WTC11 (cell line): ENCODE results near the gene SYPL1. TPM values are rescaled to one million over a fixed set of nuclear protein-coding genes. Genes with fewer than 3 reads are reported as not detected.

Source experiments
- ATAC-seq: fragments of 200-7000 bp; cut with Tn5 transposase; 2 replicates; pipeline ENCODE4 v1.10.0; 2021; ENCODE audit warnings: mild to moderate bottlenecking, moderate library complexity
- CTCF ChIA-PET: fragments of 300-600 bp; sonication (Branson Sonifier 250); formaldehyde crosslinking; loops from one replicate; lab custom pipeline; 2021; ENCODE audit warnings: antibody characterized with exemption; lab: Charles Lee
- POLR2A ChIA-PET: fragments of 350-600 bp; sonication (Branson Sonifier 250); formaldehyde crosslinking; loops from one replicate; lab custom pipeline; 2021; ENCODE audit warnings: antibody characterized with exemption; lab: Charles Lee
- DNase-seq: peaks from one replicate; pipeline ENCODE4 v3.0.0; 2021; ENCODE audit warnings: low spot score
- H3K27ac Mint-ChIP-seq: 2 replicates; pipeline ENCODE4 v1.8.0; 2021; ENCODE audit warnings: mixed read lengths
- H3K27me3 Mint-ChIP-seq: 2 replicates; pipeline ENCODE4 v1.8.0; 2021; ENCODE audit warnings: low read depth, mild to moderate bottlenecking, moderate library complexity, mixed read lengths
- H3K36me3 Mint-ChIP-seq: 2 replicates; pipeline ENCODE4 v1.8.0; 2021; ENCODE audit warnings: mixed read lengths
- H3K4me1 Mint-ChIP-seq: 2 replicates; pipeline ENCODE4 v1.8.0; 2022; ENCODE audit warnings: mixed read lengths
- H3K4me3 Mint-ChIP-seq: 2 replicates; pipeline ENCODE4 v1.8.0; 2021; ENCODE audit warnings: mild to moderate bottlenecking, moderate library complexity, mixed read lengths
- H3K9me3 Mint-ChIP-seq: 2 replicates; pipeline ENCODE4 v1.8.0; 2021; ENCODE audit warnings: mixed read lengths
- ARID4B ChIP-seq: sonication (generic); formaldehyde crosslinking; IDR thresholded peaks from 2 replicates; pipeline ENCODE4 v1.8.0; 2023; ENCODE audit warnings: missing genetic modification reagents, mild to moderate bottlenecking, borderline replicate concordance
- ATF2 ChIP-seq: sonication (generic); formaldehyde crosslinking; IDR thresholded peaks from 2 replicates; pipeline ENCODE4 v1.8.1; 2022; ENCODE audit warnings: low read depth, missing genetic modification reagents, borderline replicate concordance
- ATF3 ChIP-seq: sonication (generic); formaldehyde crosslinking; conservative IDR thresholded peaks from 2 replicates; pipeline ENCODE4 v1.8.1; 2022; ENCODE audit warnings: mild to moderate bottlenecking, missing genetic modification reagents
- FOXJ3 ChIP-seq: sonication (generic); formaldehyde crosslinking; IDR thresholded peaks from 2 replicates; pipeline ENCODE4 v1.9.0; 2021; ENCODE audit warnings: missing genetic modification reagents, mild to moderate bottlenecking, borderline replicate concordance
- FOXP1 ChIP-seq: sonication (generic); formaldehyde crosslinking; IDR thresholded peaks from 2 replicates; pipeline ENCODE4 v1.8.0; 2022; ENCODE audit warnings: missing genetic modification reagents, mild to moderate bottlenecking, moderate library complexity, borderline replicate concordance
- FOXP4 ChIP-seq: sonication (generic); formaldehyde crosslinking; IDR thresholded peaks from 2 replicates; pipeline ENCODE4 v1.8.0; 2022; ENCODE audit warnings: mild to moderate bottlenecking, missing genetic modification reagents
- PRRX2 ChIP-seq: fragments of 250-450 bp; sonication (Bioruptor Pico); IDR thresholded peaks from 2 replicates; pipeline ENCODE4 v1.8.0; 2021; ENCODE audit warnings: mild to moderate bottlenecking
- RELA ChIP-seq: sonication (generic); formaldehyde crosslinking; IDR thresholded peaks from 2 replicates; pipeline ENCODE4 v1.8.1; 2022; ENCODE audit warnings: missing genetic modification reagents, mild to moderate bottlenecking, borderline replicate concordance
- SMAD3 ChIP-seq: sonication (generic); formaldehyde crosslinking; IDR thresholded peaks from 2 replicates; pipeline ENCODE4 v1.8.0; 2022; ENCODE audit warnings: missing genetic modification reagents, mild to moderate bottlenecking, borderline replicate concordance
- TEAD1 ChIP-seq: sonication (generic); formaldehyde crosslinking; IDR thresholded peaks from 2 replicates; pipeline ENCODE4 v1.8.0; 2022; ENCODE audit warnings: mild to moderate bottlenecking, missing genetic modification reagents
- ZMAT4 ChIP-seq: fragments of 250-450 bp; sonication (Bioruptor Pico); IDR thresholded peaks from 2 replicates; pipeline ENCODE4 v1.9.0; 2021; ENCODE audit warnings: mild to moderate bottlenecking
- total RNA-seq: library from RNA; stranded (reverse); gene quantifications from 3 replicates; pipeline ENCODE4 v1.2.3, GENCODE V29; 2021
- TF ChIP-seq, protein P1 (sequence below): fragments of 200-600 bp; IDR thresholded peaks from 2 replicates; pipeline ENCODE4 v1.8.0; 2022; ENCODE audit warnings: antibody characterized with exemption
- TF ChIP-seq, protein P2 (sequence below): sonication (generic); formaldehyde crosslinking; IDR thresholded peaks from 2 replicates; pipeline ENCODE4 v1.8.0; 2023; ENCODE audit warnings: mild to moderate bottlenecking, missing genetic modification reagents
- TF ChIP-seq, protein P3 (sequence below): sonication (generic); formaldehyde crosslinking; IDR thresholded peaks from 2 replicates; pipeline ENCODE4 v1.8.1; 2022; ENCODE audit warnings: low read depth, mild to moderate bottlenecking, moderate library complexity, missing genetic modification reagents, borderline replicate concordance

Gene SYPL1
- total RNA-seq, 1 experiment from 2014 or later: 54.8 TPM

GRCh38 chr7:106111655-106112117, 426 bp downstream of the SYPL1 start (continued):
- TF ChIP-seq ATF2 (CRISPR knock-in tag): no peak
- no peak for TF ChIP-seq ZMAT4 (CRISPR knock-in tag)
- TF ChIP-seq FOXP4 (CRISPR knock-in tag): peak; percentile 89; the same call in 1 of the 2 replicates
- TF ChIP-seq ATF3 (CRISPR knock-in tag): no peak
- TF ChIP-seq TEAD1 (CRISPR knock-in tag): peak; percentile 73
- no peak for TF ChIP-seq FOXJ3 (CRISPR knock-in tag)

- ATAC-seq: no peak
- DNase-seq: no peak
- TF ChIP-seq, protein P1, sequence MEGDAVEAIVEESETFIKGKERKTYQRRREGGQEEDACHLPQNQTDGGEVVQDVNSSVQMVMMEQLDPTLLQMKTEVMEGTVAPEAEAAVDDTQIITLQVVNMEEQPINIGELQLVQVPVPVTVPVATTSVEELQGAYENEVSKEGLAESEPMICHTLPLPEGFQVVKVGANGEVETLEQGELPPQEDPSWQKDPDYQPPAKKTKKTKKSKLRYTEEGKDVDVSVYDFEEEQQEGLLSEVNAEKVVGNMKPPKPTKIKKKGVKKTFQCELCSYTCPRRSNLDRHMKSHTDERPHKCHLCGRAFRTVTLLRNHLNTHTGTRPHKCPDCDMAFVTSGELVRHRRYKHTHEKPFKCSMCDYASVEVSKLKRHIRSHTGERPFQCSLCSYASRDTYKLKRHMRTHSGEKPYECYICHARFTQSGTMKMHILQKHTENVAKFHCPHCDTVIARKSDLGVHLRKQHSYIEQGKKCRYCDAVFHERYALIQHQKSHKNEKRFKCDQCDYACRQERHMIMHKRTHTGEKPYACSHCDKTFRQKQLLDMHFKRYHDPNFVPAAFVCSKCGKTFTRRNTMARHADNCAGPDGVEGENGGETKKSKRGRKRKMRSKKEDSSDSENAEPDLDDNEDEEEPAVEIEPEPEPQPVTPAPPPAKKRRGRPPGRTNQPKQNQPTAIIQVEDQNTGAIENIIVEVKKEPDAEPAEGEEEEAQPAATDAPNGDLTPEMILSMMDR: no peak
- TF ChIP-seq PRRX2 (CRISPR knock-in tag): no peak
- no peak for TF ChIP-seq FOXP1 (CRISPR knock-in tag)
- no peak for TF ChIP-seq ATF3 (CRISPR knock-in tag)
- TF ChIP-seq, protein P2, sequence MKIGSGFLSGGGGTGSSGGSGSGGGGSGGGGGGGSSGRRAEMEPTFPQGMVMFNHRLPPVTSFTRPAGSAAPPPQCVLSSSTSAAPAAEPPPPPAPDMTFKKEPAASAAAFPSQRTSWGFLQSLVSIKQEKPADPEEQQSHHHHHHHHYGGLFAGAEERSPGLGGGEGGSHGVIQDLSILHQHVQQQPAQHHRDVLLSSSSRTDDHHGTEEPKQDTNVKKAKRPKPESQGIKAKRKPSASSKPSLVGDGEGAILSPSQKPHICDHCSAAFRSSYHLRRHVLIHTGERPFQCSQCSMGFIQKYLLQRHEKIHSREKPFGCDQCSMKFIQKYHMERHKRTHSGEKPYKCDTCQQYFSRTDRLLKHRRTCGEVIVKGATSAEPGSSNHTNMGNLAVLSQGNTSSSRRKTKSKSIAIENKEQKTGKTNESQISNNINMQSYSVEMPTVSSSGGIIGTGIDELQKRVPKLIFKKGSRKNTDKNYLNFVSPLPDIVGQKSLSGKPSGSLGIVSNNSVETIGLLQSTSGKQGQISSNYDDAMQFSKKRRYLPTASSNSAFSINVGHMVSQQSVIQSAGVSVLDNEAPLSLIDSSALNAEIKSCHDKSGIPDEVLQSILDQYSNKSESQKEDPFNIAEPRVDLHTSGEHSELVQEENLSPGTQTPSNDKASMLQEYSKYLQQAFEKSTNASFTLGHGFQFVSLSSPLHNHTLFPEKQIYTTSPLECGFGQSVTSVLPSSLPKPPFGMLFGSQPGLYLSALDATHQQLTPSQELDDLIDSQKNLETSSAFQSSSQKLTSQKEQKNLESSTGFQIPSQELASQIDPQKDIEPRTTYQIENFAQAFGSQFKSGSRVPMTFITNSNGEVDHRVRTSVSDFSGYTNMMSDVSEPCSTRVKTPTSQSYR: no peak
- TF ChIP-seq SMAD3 (CRISPR knock-in tag): no peak
- TF ChIP-seq, protein P3, sequence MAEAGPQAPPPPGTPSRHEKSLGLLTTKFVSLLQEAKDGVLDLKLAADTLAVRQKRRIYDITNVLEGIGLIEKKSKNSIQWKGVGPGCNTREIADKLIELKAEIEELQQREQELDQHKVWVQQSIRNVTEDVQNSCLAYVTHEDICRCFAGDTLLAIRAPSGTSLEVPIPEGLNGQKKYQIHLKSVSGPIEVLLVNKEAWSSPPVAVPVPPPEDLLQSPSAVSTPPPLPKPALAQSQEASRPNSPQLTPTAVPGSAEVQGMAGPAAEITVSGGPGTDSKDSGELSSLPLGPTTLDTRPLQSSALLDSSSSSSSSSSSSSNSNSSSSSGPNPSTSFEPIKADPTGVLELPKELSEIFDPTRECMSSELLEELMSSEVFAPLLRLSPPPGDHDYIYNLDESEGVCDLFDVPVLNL (CRISPR knock-in tag): no peak
- no peak for TF ChIP-seq RELA (CRISPR knock-in tag)
- no peak for TF ChIP-seq ATF2 (CRISPR knock-in tag)
- TF ChIP-seq ARID4B (CRISPR knock-in tag): no peak
These were observed 1.0 kb downstream of the SYPL1 start for GRCh38 chr7:106110885-106111654.

More at GRCh38 chr7:106110885-106111654, 1.0 kb downstream of the SYPL1 start:
- H3K27ac Mint-ChIP-seq: peak overlapping the region; percentile 62
- H3K36me3 Mint-ChIP-seq: no peaks in the 10 kb centered on the region
- CTCF ChIA-PET: interaction anchor here (0.9 to 3.1 kb wide), 3 partner anchors 43 to 580 kb away, joined by 4 to 12 read pairs (median 10); no protein-coding TSS in a partner anchor
- no peaks in the 10 kb centered on the region for H3K27me3 Mint-ChIP-seq
- peak overlapping the region; percentile 75 for H3K4me3 Mint-ChIP-seq
- no peaks in the 10 kb centered on the region for H3K9me3 Mint-ChIP-seq
- peaks cover 42% of the 10 kb centered on the region for H3K4me1 Mint-ChIP-seq
- POLR2A ChIA-PET: interaction anchor here (2.0 kb wide), 1 partner anchor 21 kb away, joined by 8 read pairs; no protein-coding TSS in a partner anchor
